GM18526 (cell line): ENCODE measurements around the gene LDLR.

Experiments
- POLR2A ChIP-seq: IDR thresholded peaks from 3 replicates; pipeline ENCODE4 v1.6.1; 2011; ENCODE audit not compliant: insufficient read length; ENCODE audit errors: extremely low read depth

LDLR gene

GRCh38 chr19:11116507-11116906, 27.2 kb downstream of the LDLR start:
- TF ChIP-seq POLR2A: no peak

DNA sequence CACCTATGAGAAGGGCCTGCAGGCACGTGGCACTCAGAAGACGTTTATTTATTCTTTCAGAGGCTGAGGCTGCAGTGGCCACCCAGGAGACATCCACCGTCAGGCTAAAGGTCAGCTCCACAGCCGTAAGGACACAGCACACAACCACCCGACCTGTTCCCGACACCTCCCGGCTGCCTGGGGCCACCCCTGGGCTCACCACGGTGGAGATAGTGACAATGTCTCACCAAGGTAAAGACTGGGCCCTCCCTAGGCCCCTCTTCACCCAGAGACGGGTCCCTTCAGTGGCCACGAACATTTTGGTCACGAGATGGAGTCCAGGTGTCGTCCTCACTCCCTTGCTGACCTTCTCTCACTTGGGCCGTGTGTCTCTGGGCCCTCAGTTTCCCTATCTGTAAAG, 33.9 kb downstream of the LDLR start:
- no peak for TF ChIP-seq POLR2A

GRCh38 chr19:11125994-11126685, 36.9 kb downstream of the LDLR start:
- TF ChIP-seq POLR2A: no peak

- no peak for TF ChIP-seq POLR2A
Measured at GRCh38 chr19:11127905-11128304, 38.6 kb downstream of the LDLR start.

DNA sequence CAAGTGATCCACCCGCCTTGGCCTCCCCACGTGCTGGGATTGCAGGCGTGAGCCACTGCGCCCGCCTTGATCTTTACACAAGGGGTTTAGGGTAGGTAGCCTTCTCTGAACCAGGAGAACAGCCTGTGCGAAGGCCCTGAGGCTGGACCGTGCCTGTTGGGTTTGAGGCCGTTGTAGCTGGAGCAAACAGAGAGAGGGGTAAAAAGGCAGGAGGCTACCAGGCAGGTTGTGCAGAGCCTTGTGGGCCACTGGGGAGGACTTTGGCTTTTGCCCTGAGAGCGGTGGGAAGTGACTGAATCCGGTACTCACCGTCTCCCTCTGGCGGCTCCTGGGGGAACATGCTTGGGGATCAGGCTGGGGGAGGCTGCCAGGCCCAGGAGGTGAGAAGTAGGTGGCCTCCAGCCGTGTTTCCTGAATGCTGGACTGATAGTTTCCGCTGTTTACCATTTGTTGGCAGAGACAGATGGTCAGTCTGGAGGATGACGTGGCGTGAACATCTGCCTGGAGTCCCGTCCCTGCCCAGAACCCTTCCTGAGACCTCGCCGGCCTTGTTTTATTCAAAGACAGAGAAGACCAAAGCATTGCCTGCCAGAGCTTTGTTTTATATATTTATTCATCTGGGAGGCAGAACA, 41.7 kb downstream of the LDLR start:
- TF ChIP-seq POLR2A: no peak

GRCh38 chr19:11131471-11131870, 42.2 kb downstream of the LDLR start:
- no peak for TF ChIP-seq POLR2A

GRCh38 chr19:11136400-11137101, 47.3 kb downstream of the LDLR start:
- TF ChIP-seq POLR2A: no peak

DNA sequence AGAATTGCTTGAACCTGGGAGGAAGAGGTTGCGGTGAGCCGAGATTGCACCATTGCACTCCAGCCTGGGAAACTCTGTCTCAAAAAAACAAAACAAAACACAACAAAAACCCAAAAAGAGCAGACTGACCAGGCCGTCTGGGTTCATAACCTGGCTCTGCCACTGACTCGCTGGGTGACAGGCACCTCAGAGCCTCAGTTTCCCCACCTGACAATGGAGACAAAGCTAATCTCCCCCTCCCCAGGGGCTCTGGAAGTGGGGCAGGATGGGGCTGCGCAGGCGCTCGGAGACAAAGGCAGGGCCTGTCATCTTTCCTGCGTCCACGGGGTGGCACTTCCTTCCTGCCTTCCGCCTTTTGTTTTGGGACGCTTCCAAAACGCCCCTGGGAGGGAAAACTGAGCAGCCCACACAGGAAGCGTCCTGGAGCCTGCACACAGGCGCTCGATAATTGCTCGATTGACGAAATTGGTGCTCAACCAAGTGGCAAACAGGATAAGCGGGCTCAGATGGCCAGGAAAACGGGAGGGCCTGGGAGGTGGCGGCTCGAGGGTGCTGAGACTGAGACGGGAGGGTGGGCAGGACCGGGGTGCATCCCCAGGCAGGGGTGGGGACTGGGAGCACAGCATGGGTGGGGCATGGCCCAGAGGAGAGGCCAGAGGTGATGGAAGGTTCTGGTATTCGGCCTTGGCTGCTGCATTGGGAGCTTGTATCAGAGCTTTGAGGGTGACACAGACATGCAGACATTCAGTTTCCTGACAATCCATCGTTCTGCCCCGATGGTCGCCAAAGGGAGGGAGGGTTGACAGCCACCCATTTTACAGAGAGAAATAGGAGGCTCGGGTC, 48.5 kb downstream of the LDLR start:
- TF ChIP-seq POLR2A: no peak

- TF ChIP-seq POLR2A: no peak
Measured at GRCh38 chr19:11138601-11139300, 49.5 kb downstream of the LDLR start.

- no peak for TF ChIP-seq POLR2A
Measured at GRCh38 chr19:11140896-11141295, 51.6 kb downstream of the LDLR start.

- TF ChIP-seq POLR2A: no peak
Measured at GRCh38 chr19:11141937-11142527, 52.8 kb downstream of the LDLR start.

- no peak for TF ChIP-seq POLR2A
Measured at GRCh38 chr19:11142528-11143171, 53.4 kb downstream of the LDLR start.

DNA sequence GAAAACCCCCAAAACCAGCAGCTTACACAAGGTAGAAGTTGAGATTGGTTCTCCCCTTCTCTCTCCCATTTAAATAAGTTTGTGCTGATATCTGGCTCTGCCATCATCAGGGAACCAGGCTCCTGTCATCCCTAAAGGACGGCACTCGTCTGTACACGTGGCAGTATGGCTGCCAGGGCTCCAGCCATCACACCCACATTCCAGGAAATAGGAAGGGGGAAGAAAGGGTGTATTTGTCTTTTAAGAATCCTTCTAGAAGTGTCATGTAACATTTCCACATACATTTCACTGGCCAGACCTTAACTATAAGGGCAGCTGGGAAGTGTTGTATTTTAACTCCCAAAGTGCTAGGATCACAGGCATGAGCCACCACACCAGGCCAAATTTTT, 56.3 kb downstream of the LDLR start:
- TF ChIP-seq POLR2A: no peak

DNA sequence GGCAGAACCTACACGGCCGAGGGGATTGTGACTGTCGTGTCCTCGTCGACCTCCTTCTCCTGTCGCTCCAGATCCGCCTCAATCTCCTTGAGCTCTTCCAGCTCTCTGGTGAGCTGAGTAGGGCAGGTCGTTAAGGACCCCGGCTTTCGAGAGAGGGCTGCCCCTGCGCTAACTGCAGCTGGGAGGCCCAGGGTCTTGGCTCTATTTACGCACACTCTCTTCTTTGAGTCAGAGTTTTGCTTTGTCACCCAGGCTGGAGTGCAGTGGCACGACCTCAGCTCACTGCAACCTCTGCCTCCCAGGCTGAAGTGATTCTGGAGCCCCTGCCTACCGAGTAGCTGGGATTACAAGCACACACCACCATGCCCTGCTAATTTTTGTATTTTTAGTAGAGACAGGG, 58.7 kb downstream of the LDLR start:
- TF ChIP-seq POLR2A: no peak
